OCI-LY1 (cell line): ENCODE measurements around the gene RAPGEF3.

Experiments used
- EZH2 ChIP-seq: fragments of 200-600 bp; sonication (generic), shearing (Covaris generic); IDR thresholded peaks from 2 replicates; pipeline ENCODE4 v1.8.0; 2017; ENCODE audit warnings: borderline replicate concordance, mixed run types, mild to moderate bottlenecking, antibody characterized with exemption, low read length, moderate library complexity, mixed read lengths
- TF ChIP-seq, protein P1 (sequence below): fragments of 200-600 bp; sonication (generic), shearing (Covaris generic); IDR thresholded peaks from 2 replicates; pipeline ENCODE4 v1.5.1; 2017; ENCODE audit warnings: mild to moderate bottlenecking, antibody characterized with exemption, low read length, moderate library complexity, mixed read lengths

DNA sequence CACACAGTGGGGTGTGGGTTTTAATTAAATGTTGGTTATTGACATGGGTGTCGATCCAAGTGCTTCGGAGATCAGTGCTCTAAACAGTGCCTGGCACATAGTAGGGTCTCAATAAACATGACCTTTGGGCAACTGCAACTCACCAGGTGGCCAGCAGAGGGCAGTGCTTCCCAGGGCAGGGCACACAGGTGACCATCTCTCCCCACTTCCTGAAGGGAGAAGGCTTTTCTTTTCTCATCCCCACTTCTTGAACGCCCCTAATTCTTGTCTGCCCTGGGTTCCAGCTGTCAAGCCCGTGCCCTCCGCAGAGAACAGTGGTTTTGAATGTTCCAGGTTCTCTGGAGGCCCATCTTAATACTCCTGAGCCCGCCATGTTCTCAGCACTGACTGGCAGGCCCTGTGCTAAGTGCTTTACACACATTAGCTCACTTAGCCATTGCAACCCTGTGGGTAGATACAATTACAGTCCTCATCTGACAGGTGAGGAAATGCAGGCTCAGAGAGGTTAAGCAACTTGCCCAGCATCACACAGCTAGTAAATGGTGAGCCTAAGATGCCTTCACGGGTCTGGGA is 16.3 kb downstream of the RAPGEF3 start:
- no peak for TF ChIP-seq EZH2
- TF ChIP-seq, protein P1, sequence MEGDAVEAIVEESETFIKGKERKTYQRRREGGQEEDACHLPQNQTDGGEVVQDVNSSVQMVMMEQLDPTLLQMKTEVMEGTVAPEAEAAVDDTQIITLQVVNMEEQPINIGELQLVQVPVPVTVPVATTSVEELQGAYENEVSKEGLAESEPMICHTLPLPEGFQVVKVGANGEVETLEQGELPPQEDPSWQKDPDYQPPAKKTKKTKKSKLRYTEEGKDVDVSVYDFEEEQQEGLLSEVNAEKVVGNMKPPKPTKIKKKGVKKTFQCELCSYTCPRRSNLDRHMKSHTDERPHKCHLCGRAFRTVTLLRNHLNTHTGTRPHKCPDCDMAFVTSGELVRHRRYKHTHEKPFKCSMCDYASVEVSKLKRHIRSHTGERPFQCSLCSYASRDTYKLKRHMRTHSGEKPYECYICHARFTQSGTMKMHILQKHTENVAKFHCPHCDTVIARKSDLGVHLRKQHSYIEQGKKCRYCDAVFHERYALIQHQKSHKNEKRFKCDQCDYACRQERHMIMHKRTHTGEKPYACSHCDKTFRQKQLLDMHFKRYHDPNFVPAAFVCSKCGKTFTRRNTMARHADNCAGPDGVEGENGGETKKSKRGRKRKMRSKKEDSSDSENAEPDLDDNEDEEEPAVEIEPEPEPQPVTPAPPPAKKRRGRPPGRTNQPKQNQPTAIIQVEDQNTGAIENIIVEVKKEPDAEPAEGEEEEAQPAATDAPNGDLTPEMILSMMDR, result peak; percentile 96
